ENCODE results near the gene LRRC25.

The LRRC25 gene

GRCh38 chr19:18346091-18346490 lies 51.3 kb downstream of the LRRC25 start:
- H3K27ac Mint-ChIP-seq = no peak overlapping the region
- H3K9me3 Mint-ChIP-seq = no peaks in the 10 kb centered on the region
- no peak overlapping the region for H3K4me3 Mint-ChIP-seq
- no peak for TF ChIP-seq CTCF (IDR thresholded peaks at IDR 0.05)
- no peak for DNase-seq
- peaks cover 40% of the 10 kb centered on the region for H3K4me1 Mint-ChIP-seq
- no peaks in the 10 kb centered on the region for H3K36me3 Mint-ChIP-seq (ENCODE audit: low read depth)
- peaks cover 52% of the 10 kb centered on the region for H3K27me3 Mint-ChIP-seq (ENCODE audit: low read depth, poor library complexity)

- Mint-ChIP-seq H3K4me3 (no peak overlapping the region), H3K27me3 (ENCODE audit: low read depth, poor library complexity) (peaks cover 52% of the 10 kb centered on the region)
Measured at GRCh38 chr19:18345296-18345695, 52.1 kb downstream of the LRRC25 start.

DNA sequence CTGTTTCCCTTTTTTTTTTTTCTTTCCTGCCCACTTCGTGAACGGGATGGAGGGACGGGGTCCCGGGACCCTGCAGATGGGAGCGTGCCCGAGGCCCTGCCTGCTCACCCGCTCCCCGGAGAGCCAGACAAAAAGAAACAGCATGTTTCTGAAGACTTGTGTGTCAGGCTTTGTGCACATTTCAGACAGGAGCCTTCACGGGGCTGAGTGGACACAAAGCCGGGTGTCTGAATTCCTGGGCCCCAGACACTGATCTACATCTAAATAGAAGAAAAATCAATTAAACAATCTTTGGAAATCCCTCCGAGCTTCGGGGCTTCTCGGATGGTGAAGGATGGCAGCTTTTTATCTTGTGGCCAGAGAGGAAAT lies 52.9 kb downstream of the LRRC25 start:
- peak overlapping the region; percentile 19 for H3K27ac Mint-ChIP-seq
- peaks cover 57% of the 10 kb centered on the region for H3K27me3 Mint-ChIP-seq (ENCODE audit: low read depth, poor library complexity)
- no peak overlapping the region for H3K4me3 Mint-ChIP-seq
- no peak for DNase-seq
- H3K4me1 Mint-ChIP-seq = peaks cover 46% of the 10 kb centered on the region
- H3K9me3 Mint-ChIP-seq = no peaks in the 10 kb centered on the region
- no peak for TF ChIP-seq CTCF (IDR thresholded peaks at IDR 0.05)
- no peaks in the 10 kb centered on the region for H3K36me3 Mint-ChIP-seq (ENCODE audit: low read depth)

More at GRCh38 chr19:18345296-18345695, 52.1 kb downstream of the LRRC25 start:
- H3K27ac Mint-ChIP-seq = peak overlapping the region; percentile 19
- H3K9me3 Mint-ChIP-seq = no peaks in the 10 kb centered on the region
- H3K4me1 Mint-ChIP-seq = peaks cover 40% of the 10 kb centered on the region
- no peak for TF ChIP-seq CTCF (IDR thresholded peaks at IDR 0.05)
- no peak for DNase-seq
- no peaks in the 10 kb centered on the region for H3K36me3 Mint-ChIP-seq (ENCODE audit: low read depth)

DNA sequence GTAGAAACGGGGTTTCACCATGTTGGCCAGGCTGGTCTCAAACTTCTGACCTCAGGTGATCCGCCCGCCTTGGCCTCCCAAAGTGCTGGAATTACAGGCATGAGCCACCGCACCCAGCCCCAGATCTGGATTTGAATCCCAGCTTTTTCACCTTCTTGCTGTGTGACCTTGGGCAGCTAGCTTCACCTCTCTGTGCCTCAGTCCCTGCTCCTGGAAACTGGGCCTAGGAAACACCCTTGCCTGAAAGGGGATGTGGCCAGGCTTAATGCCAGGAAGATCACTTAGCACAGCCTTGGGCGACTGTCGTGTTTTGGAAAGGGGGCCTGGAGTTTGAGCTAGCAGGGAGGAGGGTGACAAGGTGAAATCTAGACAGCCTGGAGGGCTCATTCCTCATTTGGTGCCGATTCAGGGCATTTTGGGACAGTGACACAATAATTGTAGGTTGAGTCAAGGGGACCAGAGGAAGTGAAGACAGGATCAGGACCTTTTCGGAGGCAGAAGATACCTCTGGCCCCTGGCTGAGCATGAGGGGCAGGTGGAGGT lies 55.3 kb downstream of the LRRC25 start:
- Mint-ChIP-seq H3K9me3 (no peaks in the 10 kb centered on the region), H3K27me3 (ENCODE audit: low read depth, poor library complexity) (peaks cover 57% of the 10 kb centered on the region), H3K27ac (no peak overlapping the region), H3K4me1 (peaks cover 48% of the 10 kb centered on the region), H3K36me3 (ENCODE audit: low read depth) (no peaks in the 10 kb centered on the region), H3K4me3 (no peak overlapping the region)
- TF ChIP-seq CTCF (IDR thresholded peaks at IDR 0.05) = no peak
- DNase-seq = no peak

Measured in nephron progenitor cell (in vitro differentiated cells).